Measurements from ENCODE around the gene SLX4IP.

The SLX4IP gene

GRCh38 chr20:10659651-10660601 lies 224.8 kb downstream of the SLX4IP start:
- no peak for DNase-seq (ENCODE audit: insufficient read length)
- FAIRE-seq = no peak
- TF ChIP-seq POLR2A (IDR thresholded peaks at IDR 0.05; ENCODE audit: low read depth, low read length) = no peak
- TF ChIP-seq TAF1 (IDR thresholded peaks at IDR 0.05; ENCODE audit: borderline replicate concordance, low read depth, low read length) = no peak
- no peak for TF ChIP-seq POLR2AphosphoS5 (IDR thresholded peaks at IDR 0.05; ENCODE audit: low read depth, low read length)

GRCh38 chr20:10660661-10661060 lies 225.6 kb downstream of the SLX4IP start:
- no peak for TF ChIP-seq POLR2A (IDR thresholded peaks at IDR 0.05; ENCODE audit: low read depth, low read length)
- TF ChIP-seq TAF1 (IDR thresholded peaks at IDR 0.05; ENCODE audit: borderline replicate concordance, low read depth, low read length) = no peak
- TF ChIP-seq POLR2AphosphoS5 (IDR thresholded peaks at IDR 0.05; ENCODE audit: low read depth, low read length) = no peak
- no peak for FAIRE-seq

DNA sequence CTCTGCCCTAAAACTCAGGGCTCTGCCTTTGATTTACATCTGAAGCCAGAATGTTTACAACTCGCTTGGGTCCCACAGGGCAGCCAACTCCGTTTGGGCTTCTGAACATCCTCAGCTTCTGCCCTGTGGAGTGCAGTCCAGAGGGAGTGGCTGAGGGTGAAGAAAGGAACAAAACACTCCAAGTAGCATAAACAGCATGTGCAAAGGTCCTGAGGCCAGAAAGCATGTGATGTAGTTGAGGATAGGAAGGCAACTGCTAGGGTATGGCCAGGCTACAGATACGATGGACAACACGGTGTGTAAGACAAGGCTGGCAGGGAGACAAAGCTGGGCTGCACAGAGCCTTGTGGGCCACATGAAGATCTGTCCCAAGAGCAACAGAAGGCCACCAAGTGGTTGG lies 226.2 kb downstream of the SLX4IP start:
- TF ChIP-seq TAF1 (IDR thresholded peaks at IDR 0.05; ENCODE audit: borderline replicate concordance, low read depth, low read length) (no peak), POLR2A (IDR thresholded peaks at IDR 0.05; ENCODE audit: low read depth, low read length) (no peak), POLR2AphosphoS5 (IDR thresholded peaks at IDR 0.05; ENCODE audit: low read depth, low read length) (no peak)
- FAIRE-seq = no peak
- no peak for DNase-seq (ENCODE audit: insufficient read length)

More at GRCh38 chr20:10660661-10661060, 225.6 kb downstream of the SLX4IP start:
- DNase-seq (ENCODE audit: insufficient read length) = no peak

DNA sequence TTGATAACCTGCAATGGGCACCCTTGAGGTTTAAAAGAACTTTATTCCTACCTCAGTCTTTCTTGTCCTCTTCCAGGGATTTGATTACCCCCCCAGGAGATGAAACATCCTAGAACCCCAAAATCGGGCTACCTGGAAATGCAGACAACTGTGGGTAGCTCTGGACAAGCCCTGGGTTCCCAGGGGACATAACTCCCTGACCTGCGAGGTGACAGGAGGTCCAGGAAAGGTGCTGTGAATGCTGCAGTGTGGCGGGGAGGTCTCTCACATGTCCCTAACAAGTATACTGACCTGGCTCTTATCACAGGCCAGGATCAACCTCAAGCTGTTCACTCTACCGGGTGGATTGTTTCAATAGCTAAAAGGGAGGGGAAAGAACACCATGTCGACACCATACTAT lies 227.0 kb downstream of the SLX4IP start:
- DNase-seq (ENCODE audit: insufficient read length) (no peak), FAIRE-seq (no peak)
- TF ChIP-seq POLR2AphosphoS5 (IDR thresholded peaks at IDR 0.05; ENCODE audit: low read depth, low read length) (no peak), POLR2A (IDR thresholded peaks at IDR 0.05; ENCODE audit: low read depth, low read length) (no peak), TAF1 (IDR thresholded peaks at IDR 0.05; ENCODE audit: borderline replicate concordance, low read depth, low read length) (no peak)

DNA sequence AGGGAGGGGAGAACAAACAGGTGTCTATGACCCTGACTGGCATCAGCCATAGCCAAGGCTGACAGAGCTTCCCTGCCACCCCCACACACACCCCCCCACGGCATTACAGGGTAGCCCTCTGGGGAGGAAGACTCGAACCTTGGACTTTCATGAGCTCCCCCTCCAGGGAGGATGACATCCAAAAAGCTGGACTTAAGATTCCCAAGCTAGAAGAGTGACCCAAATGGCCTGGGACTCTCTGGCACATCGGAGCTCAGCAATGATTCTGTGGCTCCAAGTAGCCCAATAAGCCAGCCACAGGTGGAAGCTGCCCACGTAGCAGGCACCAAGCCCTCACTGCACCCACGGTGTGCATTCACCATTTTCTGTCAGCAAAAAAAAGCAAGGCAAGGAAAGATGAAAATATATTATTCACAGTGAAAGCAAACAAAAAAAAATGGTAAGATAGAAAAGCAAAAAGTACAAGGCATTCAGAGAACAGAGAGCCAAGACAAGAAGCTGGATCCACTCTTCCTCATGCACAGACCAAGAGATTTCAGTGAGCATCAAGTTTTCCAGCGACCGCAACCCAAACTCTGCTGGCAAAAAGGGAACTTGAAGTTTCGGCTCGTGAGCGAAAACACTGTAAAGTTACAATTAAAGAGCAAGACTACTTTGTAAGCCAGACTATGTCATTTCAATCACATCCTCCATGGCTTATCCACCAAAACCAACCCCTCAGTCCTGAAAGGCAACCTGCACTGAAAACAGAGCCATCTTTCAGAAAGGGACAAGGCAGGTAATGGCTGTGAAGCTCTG lies 227.8 kb downstream of the SLX4IP start:
- DNase-seq (ENCODE audit: insufficient read length) (no peak), FAIRE-seq (no peak)
- no peak for TF ChIP-seq TAF1 (IDR thresholded peaks at IDR 0.05; ENCODE audit: borderline replicate concordance, low read depth, low read length)
- no peak for TF ChIP-seq POLR2A (IDR thresholded peaks at IDR 0.05; ENCODE audit: low read depth, low read length)
- no peak for TF ChIP-seq POLR2AphosphoS5 (IDR thresholded peaks at IDR 0.05; ENCODE audit: low read depth, low read length)

DNA sequence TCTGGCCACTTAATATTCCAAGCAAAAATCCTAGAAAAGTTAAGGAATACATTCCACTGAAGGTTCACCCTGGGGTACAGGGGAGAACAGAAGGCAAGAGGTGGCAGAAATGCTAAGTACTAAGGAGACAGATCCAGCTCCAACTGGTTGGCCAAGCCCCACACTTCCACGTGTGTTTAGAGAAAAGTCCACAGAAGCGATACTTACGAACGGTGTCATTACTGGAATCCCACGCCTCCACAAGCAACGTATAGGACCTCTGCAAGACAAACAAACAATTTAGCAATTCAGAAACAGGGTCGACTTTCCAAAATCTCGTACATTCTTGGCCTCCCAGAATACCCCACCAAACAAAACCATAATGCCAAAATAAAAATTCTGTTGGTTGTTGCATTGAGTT lies 228.7 kb downstream of the SLX4IP start:
- DNase-seq (ENCODE audit: insufficient read length) (no peak), FAIRE-seq (no peak)
- TF ChIP-seq TAF1 (IDR thresholded peaks at IDR 0.05; ENCODE audit: borderline replicate concordance, low read depth, low read length) (no peak), POLR2AphosphoS5 (IDR thresholded peaks at IDR 0.05; ENCODE audit: low read depth, low read length) (no peak), POLR2A (IDR thresholded peaks at IDR 0.05; ENCODE audit: low read depth, low read length) (no peak)

DNA sequence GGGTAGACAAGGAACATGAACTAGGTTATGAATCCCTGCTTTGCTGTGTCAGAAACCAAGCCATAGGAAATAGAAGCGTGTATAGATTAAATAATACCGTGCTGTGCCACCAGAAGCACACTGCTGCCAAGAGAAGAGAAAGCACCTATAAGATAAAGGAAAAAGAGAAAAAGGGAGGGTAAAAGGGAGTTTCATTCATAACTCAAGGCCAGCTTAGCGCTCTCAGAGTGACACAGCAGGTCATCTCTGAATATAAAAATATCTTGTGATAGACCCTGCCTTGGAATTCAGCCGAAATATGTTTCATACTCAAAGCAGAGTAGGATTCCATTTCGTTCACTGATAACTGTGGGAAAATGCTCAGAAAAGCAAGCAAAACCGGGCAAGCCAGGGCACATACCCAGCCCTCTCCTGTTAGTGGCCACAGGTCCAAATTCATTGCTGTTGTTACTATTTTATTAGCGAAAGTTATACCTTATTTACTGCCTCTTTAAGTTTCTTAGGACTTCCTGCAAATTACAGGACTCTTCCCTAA lies 230.0 kb downstream of the SLX4IP start:
- DNase-seq (ENCODE audit: insufficient read length) (no peak), FAIRE-seq (no peak)
- no peak for TF ChIP-seq POLR2AphosphoS5 (IDR thresholded peaks at IDR 0.05; ENCODE audit: low read depth, low read length)
- TF ChIP-seq POLR2A (IDR thresholded peaks at IDR 0.05; ENCODE audit: low read depth, low read length) = no peak
- TF ChIP-seq TAF1 (IDR thresholded peaks at IDR 0.05; ENCODE audit: borderline replicate concordance, low read depth, low read length) = no peak

- FAIRE-seq = no peak
- no peak for TF ChIP-seq TAF1 (IDR thresholded peaks at IDR 0.05; ENCODE audit: borderline replicate concordance, low read depth, low read length)
- TF ChIP-seq POLR2A (IDR thresholded peaks at IDR 0.05; ENCODE audit: low read depth, low read length) = no peak
- no peak for TF ChIP-seq POLR2AphosphoS5 (IDR thresholded peaks at IDR 0.05; ENCODE audit: low read depth, low read length)
- DNase-seq (ENCODE audit: insufficient read length) = no peak
Measured at GRCh38 chr20:10665791-10666190, 230.7 kb downstream of the SLX4IP start.

DNA sequence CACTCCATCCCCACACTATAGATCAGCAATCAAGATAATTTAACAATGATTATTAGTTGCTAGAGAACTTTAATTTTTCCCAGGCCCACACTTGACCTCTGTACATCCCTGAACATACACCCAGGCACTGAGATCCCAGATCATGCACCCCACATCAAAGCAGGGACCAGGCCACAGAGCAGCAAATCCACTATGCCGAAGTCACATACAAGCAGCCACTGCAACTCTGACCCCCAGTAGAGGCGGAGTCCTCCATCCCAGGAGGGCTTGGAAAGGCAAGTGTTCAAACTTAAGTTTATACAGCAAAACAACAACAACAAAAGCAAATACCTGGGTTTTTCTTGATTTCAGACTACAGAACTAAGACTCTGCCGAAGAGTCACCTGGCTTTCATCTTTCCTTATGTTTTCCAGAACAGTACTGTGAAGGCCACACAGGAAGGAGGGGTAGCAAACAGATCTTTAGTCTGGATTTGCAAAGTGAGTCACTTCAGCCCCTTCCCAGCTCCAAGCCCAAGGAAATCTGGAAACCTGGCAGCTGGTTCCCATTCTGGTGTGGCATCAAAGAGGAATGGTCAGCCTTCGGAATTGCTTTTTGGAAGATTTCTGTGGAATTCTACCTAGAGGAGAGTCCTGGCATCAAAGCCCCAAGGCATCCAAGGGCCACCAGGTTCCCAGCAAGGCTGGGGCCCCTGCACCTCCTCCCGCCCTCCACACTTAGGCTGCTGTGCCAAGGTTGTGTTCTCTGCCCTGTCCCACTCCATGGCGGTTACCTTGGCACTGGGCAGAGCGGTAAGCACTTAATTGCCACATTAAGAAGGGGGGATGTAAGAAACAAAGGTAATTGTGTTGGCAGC lies 231.3 kb downstream of the SLX4IP start:
- DNase-seq (ENCODE audit: insufficient read length) (no peak), FAIRE-seq (no peak)
- TF ChIP-seq TAF1 (IDR thresholded peaks at IDR 0.05; ENCODE audit: borderline replicate concordance, low read depth, low read length) (no peak), POLR2AphosphoS5 (IDR thresholded peaks at IDR 0.05; ENCODE audit: low read depth, low read length) (no peak), POLR2A (IDR thresholded peaks at IDR 0.05; ENCODE audit: low read depth, low read length) (no peak)

- FAIRE-seq (no peak), DNase-seq (ENCODE audit: insufficient read length) (no peak)
- TF ChIP-seq TAF1 (IDR thresholded peaks at IDR 0.05; ENCODE audit: borderline replicate concordance, low read depth, low read length) (no peak), POLR2A (IDR thresholded peaks at IDR 0.05; ENCODE audit: low read depth, low read length) (no peak), POLR2AphosphoS5 (IDR thresholded peaks at IDR 0.05; ENCODE audit: low read depth, low read length) (no peak)
Measured at GRCh38 chr20:10667077-10667401, 231.9 kb downstream of the SLX4IP start.

Measured in GM12892 (cell line).